GM12891 (cell line): ENCODE results near the gene KCNJ13.

Experiments
- POLR2A ChIP-seq: IDR thresholded peaks from 2 replicates; pipeline ENCODE4 v1.6.1; 2011; ENCODE audit warnings: low read depth, low read length, control low read depth
- POLR2AphosphoS5 ChIP-seq: IDR thresholded peaks from 2 replicates; pipeline ENCODE4 v1.6.1; 2011; ENCODE audit warnings: low read depth, low read length, control low read depth
- POU2F2 ChIP-seq: IDR thresholded peaks from 2 replicates; pipeline ENCODE4 v1.6.1; 2011; ENCODE audit warnings: low read depth, mild to moderate bottlenecking, control low read depth, low read length, moderate library complexity
- SPI1 ChIP-seq: IDR thresholded peaks from 2 replicates; pipeline ENCODE4 v1.6.1; 2011; ENCODE audit warnings: low read depth, low read length, control low read depth
- TAF1 ChIP-seq: IDR thresholded peaks from 2 replicates; pipeline ENCODE4 v1.6.1; 2011; ENCODE audit warnings: low read depth, low read length, control low read depth

GRCh38 chr2:232800166-232800565, 23.8 kb upstream of the KCNJ13 start:
- no peak for TF ChIP-seq POLR2A
- no peak for TF ChIP-seq POLR2AphosphoS5
- no peak for TF ChIP-seq TAF1
- no peak for TF ChIP-seq SPI1
- no peak for TF ChIP-seq POU2F2
